Mesothelial cell of epicardium (in vitro differentiated cells): Measurements from ENCODE around the gene TPRN. TPM values are rescaled to one million over a fixed set of nuclear protein-coding genes. Genes with fewer than 3 reads are reported as not detected.

Experiments
- DNase-seq, 2 experiments: peaks; one replicate each; pipeline ENCODE4 v3.0.0; 2021; ENCODE audit warnings: low spot score in 2 of 2; ENCODE audit not compliant: unreplicated experiment in 2 of 2
- H3K27ac Mint-ChIP-seq: 2 replicates; pipeline ENCODE4 v1.8.0; 2021; ENCODE audit warnings: mixed read lengths
- H3K27me3 Mint-ChIP-seq: 2 replicates; pipeline ENCODE4 v1.8.0; 2021; ENCODE audit warnings: low read depth, mixed read lengths
- H3K36me3 Mint-ChIP-seq: 2 replicates; pipeline ENCODE4 v1.8.0; 2021; ENCODE audit warnings: mixed read lengths
- H3K4me1 Mint-ChIP-seq: 2 replicates; pipeline ENCODE4 v1.8.0; 2021; ENCODE audit warnings: mixed read lengths
- H3K4me3 Mint-ChIP-seq: 2 replicates; pipeline ENCODE4 v1.8.0; 2021; ENCODE audit warnings: mild to moderate bottlenecking, moderate library complexity, mixed read lengths
- H3K9me3 Mint-ChIP-seq: 2 replicates; pipeline ENCODE4 v1.8.0; 2021; ENCODE audit warnings: mixed read lengths
- total RNA-seq: library from RNA; stranded (reverse); gene quantifications from 3 replicates; pipeline ENCODE4 v1.2.1, GENCODE V29; 2021
- TF ChIP-seq, protein P1 (sequence below): fragments of 200-600 bp; sonication (generic); IDR thresholded peaks from one replicate; pipeline ENCODE4 v1.5.0; 2021; ENCODE audit warnings: antibody characterized with exemption; ENCODE audit not compliant: unreplicated experiment

The TPRN gene
- total RNA-seq, 1 donor from 2014 or later: 16.7 TPM

- H3K27me3 Mint-ChIP-seq: no peaks in the 10 kb centered on the region
Observed at GRCh38 chr9:137181680-137182079, 18.9 kb downstream of the TPRN start.

GRCh38 chr9:137180491-137180890 lies 20.1 kb downstream of the TPRN start:
- no peak for DNase-seq
- H3K27ac Mint-ChIP-seq: no peak overlapping the region
- no peaks in the 10 kb centered on the region for H3K9me3 Mint-ChIP-seq
- no peaks in the 10 kb centered on the region for H3K4me1 Mint-ChIP-seq
- peaks cover 11% of the 10 kb centered on the region for H3K27me3 Mint-ChIP-seq
- H3K4me3 Mint-ChIP-seq: no peak overlapping the region
- peaks cover 11% of the 10 kb centered on the region for H3K36me3 Mint-ChIP-seq
- TF ChIP-seq, protein P1, sequence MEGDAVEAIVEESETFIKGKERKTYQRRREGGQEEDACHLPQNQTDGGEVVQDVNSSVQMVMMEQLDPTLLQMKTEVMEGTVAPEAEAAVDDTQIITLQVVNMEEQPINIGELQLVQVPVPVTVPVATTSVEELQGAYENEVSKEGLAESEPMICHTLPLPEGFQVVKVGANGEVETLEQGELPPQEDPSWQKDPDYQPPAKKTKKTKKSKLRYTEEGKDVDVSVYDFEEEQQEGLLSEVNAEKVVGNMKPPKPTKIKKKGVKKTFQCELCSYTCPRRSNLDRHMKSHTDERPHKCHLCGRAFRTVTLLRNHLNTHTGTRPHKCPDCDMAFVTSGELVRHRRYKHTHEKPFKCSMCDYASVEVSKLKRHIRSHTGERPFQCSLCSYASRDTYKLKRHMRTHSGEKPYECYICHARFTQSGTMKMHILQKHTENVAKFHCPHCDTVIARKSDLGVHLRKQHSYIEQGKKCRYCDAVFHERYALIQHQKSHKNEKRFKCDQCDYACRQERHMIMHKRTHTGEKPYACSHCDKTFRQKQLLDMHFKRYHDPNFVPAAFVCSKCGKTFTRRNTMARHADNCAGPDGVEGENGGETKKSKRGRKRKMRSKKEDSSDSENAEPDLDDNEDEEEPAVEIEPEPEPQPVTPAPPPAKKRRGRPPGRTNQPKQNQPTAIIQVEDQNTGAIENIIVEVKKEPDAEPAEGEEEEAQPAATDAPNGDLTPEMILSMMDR: no peak

More at GRCh38 chr9:137181680-137182079, 18.9 kb downstream of the TPRN start:
- DNase-seq: no peak
- no peak overlapping the region for H3K27ac Mint-ChIP-seq
- TF ChIP-seq, protein P1: no peak
- peaks cover 2% of the 10 kb centered on the region for H3K4me1 Mint-ChIP-seq
- no peak overlapping the region for H3K4me3 Mint-ChIP-seq
- no peaks in the 10 kb centered on the region for H3K9me3 Mint-ChIP-seq
- H3K36me3 Mint-ChIP-seq: peaks cover 11% of the 10 kb centered on the region

DNA sequence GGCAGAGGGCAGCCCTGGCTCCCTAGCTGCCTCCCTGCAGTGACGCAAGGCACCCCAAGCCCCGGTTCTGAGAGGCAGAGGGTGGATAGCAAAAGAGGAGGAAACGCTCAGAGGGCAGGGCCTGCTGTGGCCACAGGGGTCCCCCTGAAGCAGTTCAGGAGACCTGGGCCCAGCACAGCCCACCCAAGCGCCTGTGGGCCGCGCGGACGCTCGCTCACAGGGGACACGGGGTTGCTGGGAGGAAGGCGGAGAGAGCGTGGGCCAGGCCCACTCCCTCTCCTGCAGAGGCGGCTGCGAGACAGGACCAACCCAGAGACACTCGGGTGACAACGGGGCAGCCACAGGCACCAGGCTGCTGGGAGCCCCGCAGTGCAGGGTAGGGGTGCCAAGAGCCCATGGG lies 20.8 kb downstream of the TPRN start:
- Mint-ChIP-seq H3K9me3 (no peaks in the 10 kb centered on the region), H3K4me3 (no peak overlapping the region), H3K27ac (no peak overlapping the region), H3K36me3 (peaks cover 11% of the 10 kb centered on the region), H3K27me3 (peaks cover 18% of the 10 kb centered on the region), H3K4me1 (no peaks in the 10 kb centered on the region)
- TF ChIP-seq, protein P1: no peak
- DNase-seq: no peak

GRCh38 chr9:137178939-137179630 lies 21.5 kb downstream of the TPRN start:
- no peak for DNase-seq
- no peaks in the 10 kb centered on the region for H3K4me1 Mint-ChIP-seq
- peaks cover 24% of the 10 kb centered on the region for H3K27me3 Mint-ChIP-seq
- TF ChIP-seq, protein P1: no peak
- no peak overlapping the region for H3K4me3 Mint-ChIP-seq
- peaks cover 11% of the 10 kb centered on the region for H3K36me3 Mint-ChIP-seq
- H3K9me3 Mint-ChIP-seq: no peaks in the 10 kb centered on the region
- H3K27ac Mint-ChIP-seq: no peak overlapping the region

GRCh38 chr9:137178201-137178938 lies 22.2 kb downstream of the TPRN start:
- peaks cover 31% of the 10 kb centered on the region for H3K27me3 Mint-ChIP-seq
- peaks cover 10% of the 10 kb centered on the region for H3K36me3 Mint-ChIP-seq
- DNase-seq: no peak
- H3K4me3 Mint-ChIP-seq: no peak overlapping the region
- TF ChIP-seq, protein P1: no peak
- H3K27ac Mint-ChIP-seq: no peak overlapping the region
- no peaks in the 10 kb centered on the region for H3K4me1 Mint-ChIP-seq
- H3K9me3 Mint-ChIP-seq: no peaks in the 10 kb centered on the region
